GM12878 (cell line): ENCODE results near the gene CRELD2. TPM values are rescaled to one million over a fixed set of nuclear protein-coding genes. Genes with fewer than 3 reads are reported as not detected.

Source experiments
- ATAC-seq: fragments of 200-7000 bp; cut with Tn5 transposase; 3 replicates; pipeline ENCODE4 v1.9.1; 2020; ENCODE audit warnings: mild to moderate bottlenecking, moderate library complexity
- BruUV-seq: library from RNA; stranded (reverse); fragments of 400-500 nt; replicated peaks from 2 replicates; lab custom pipeline; 2021; lab: Mats Ljungman, UMichigan
- CTCF ChIA-PET: fragments of 300-600 bp; sonication (Branson Sonifier 250); formaldehyde crosslinking; extraction: SDS; loops from one replicate; lab custom pipeline; 2021; ENCODE audit warnings: inconsistent platforms; lab: Yijun Ruan, JAX
- POLR2A ChIA-PET: fragments of 350-600 bp; formaldehyde crosslinking; extraction: SDS; loops from one replicate; lab custom pipeline; 2021; ENCODE audit warnings: inconsistent platforms; lab: Charles Lee
- RAD21 ChIA-PET: fragments of 300-600 bp; sonication (Branson Sonifier 250); formaldehyde crosslinking; loops from one replicate; lab custom pipeline; 2023; ENCODE audit warnings: antibody characterized with exemption; ENCODE audit not compliant: unreplicated experiment; lab: Charles Lee
- SMC1A ChIA-PET: fragments of 300-600 bp; sonication (Branson Sonifier 250); formaldehyde crosslinking; loops from one replicate; lab custom pipeline; 2023; ENCODE audit not compliant: unreplicated experiment, uncharacterized antibody; lab: Charles Lee
- DNase-seq: peaks from one replicate; pipeline ENCODE4 v3.0.0-alpha.2; 2011; ENCODE audit warnings: low read depth, low spot score
- FAIRE-seq: peaks from 3 replicates; lab custom pipeline; 2011; peaks lifted over from hg19 to GRCh38; lab: Jason Lieb, UNC
- H2AFZ ChIP-seq: 2 replicates; pipeline ENCODE4 v1.6.0; 2011; ENCODE audit warnings: low read depth, low read length, control low read depth; ENCODE audit not compliant: control insufficient read depth
- H3K27ac ChIP-seq: 2 replicates; pipeline ENCODE4 v1.5.1; 2011; ENCODE audit warnings: control low read depth; ENCODE audit not compliant: control insufficient read depth, insufficient read depth
- H3K27me3 ChIP-seq, 2 experiments: replicated peaks in 1 of 2; 2 replicates each; pipeline versions ENCODE4 v1.6.0 to v1.6.1; 2011; ENCODE audit warnings: low read length in 1 of 2; ENCODE audit not compliant: control insufficient read depth in 2 of 2, insufficient read depth in 2 of 2
- H3K36me3 ChIP-seq, 2 experiments: 2 replicates each; pipeline ENCODE4 v1.5.1; 2011; ENCODE audit warnings: low read length in 1 of 2; ENCODE audit not compliant: control insufficient read depth in 2 of 2, insufficient read depth in 2 of 2
- H3K4me1 ChIP-seq: 2 replicates; pipeline ENCODE4 v1.6.1; 2011; ENCODE audit warnings: mild to moderate bottlenecking, low read length, moderate library complexity, mixed read lengths; ENCODE audit not compliant: control insufficient read depth, insufficient read depth
- H3K4me2 ChIP-seq: 2 replicates; pipeline ENCODE4 v1.6.0; 2011; ENCODE audit warnings: control low read depth; ENCODE audit not compliant: control insufficient read depth, insufficient read depth
- H3K4me3 ChIP-seq: fragments of 200-600 bp; sonication (generic); 2 replicates; pipeline ENCODE4 v1.5.1; 2016
- H3K79me2 ChIP-seq: 2 replicates; pipeline ENCODE4 v1.6.0; 2011; ENCODE audit warnings: low read length; ENCODE audit not compliant: control insufficient read depth, insufficient read depth
- H3K9ac ChIP-seq: 2 replicates; pipeline ENCODE4 v1.8.0; 2011; ENCODE audit warnings: low read length, control low read depth, mixed read lengths; ENCODE audit not compliant: control insufficient read depth, insufficient read depth
- H3K9me3 ChIP-seq: replicated peaks from 3 replicates; pipeline ENCODE4 v1.5.1; 2011; ENCODE audit warnings: mild to moderate bottlenecking, low read length; ENCODE audit not compliant: control insufficient read depth, insufficient read depth
- H4K20me1 ChIP-seq: 2 replicates; pipeline ENCODE4 v1.6.0; 2011; ENCODE audit not compliant: control insufficient read depth, insufficient read depth
- CBFB ChIP-seq: IDR thresholded peaks from 2 replicates; pipeline ENCODE4 v1.6.1; 2016; ENCODE audit warnings: antibody characterized with exemption, low read depth
- HSF1 ChIP-seq: fragments of 150-350 bp; IDR thresholded peaks from 2 replicates; pipeline ENCODE4 v1.6.1; 2014; ENCODE audit warnings: mild to moderate bottlenecking, low read depth, low read length
- LARP7 ChIP-seq: fragments of 450-650 bp; IDR thresholded peaks from 2 replicates; pipeline ENCODE4 v1.6.1; 2017; ENCODE audit warnings: mild to moderate bottlenecking
- MXI1 ChIP-seq: fragments of 150-350 bp; IDR thresholded peaks from 2 replicates; pipeline ENCODE4 v1.6.1; 2011; ENCODE audit warnings: low read depth, mild to moderate bottlenecking, inconsistent platforms, low read length, improper control_type of control experiment
- POLR2A ChIP-seq: IDR thresholded peaks from 2 replicates; pipeline ENCODE4 v1.6.1; 2011; ENCODE audit warnings: low read depth, mild to moderate bottlenecking, low read length
- POLR2AphosphoS5 ChIP-seq: IDR thresholded peaks from 2 replicates; pipeline ENCODE4 v1.6.1; 2011; ENCODE audit warnings: mild to moderate bottlenecking, low read length, inconsistent platforms
- SREBF1 ChIP-seq: IDR thresholded peaks from 2 replicates; pipeline ENCODE4 v1.6.1; 2012; ENCODE audit warnings: mild to moderate bottlenecking, low read length
- SRF ChIP-seq, 2 experiments: IDR thresholded peaks; 2 replicates each; pipeline ENCODE4 v1.6.1; 2011; ENCODE audit warnings: low read depth in 2 of 2, low read length in 2 of 2, mild to moderate bottlenecking in 1 of 2, moderate library complexity in 1 of 2
- TCF3 ChIP-seq: IDR thresholded peaks from 2 replicates; pipeline ENCODE4 v1.6.1; 2012; ENCODE audit warnings: low read depth, mild to moderate bottlenecking, low read length, borderline replicate concordance; ENCODE audit not compliant: insufficient read depth
- YY1 ChIP-seq: IDR thresholded peaks from 2 replicates; pipeline ENCODE4 v1.6.1; 2011; ENCODE audit warnings: low read depth, mild to moderate bottlenecking, low read length
- WGBS: methylation state at CpG from one replicate; pipeline ENCODE4 v1.1.6; 2016; ENCODE audit warnings: low lambda C conversion rate; ENCODE audit not compliant: insufficient replicate concordance, insufficient coverage; ENCODE audit errors: missing lambda C conversion rate; 5-methylcytosine and 5-hydroxymethylcytosine counted together
- in situ Hi-C: fragments of 300-500 bp; cut with MboI; formaldehyde crosslinking; loops from 9 replicates; pipeline ENCODE4 v1.14.3; 2018; ENCODE audit warnings: mixed read lengths
- intact Hi-C: fragments of 100-400 bp; cut with micrococcal nuclease; formaldehyde crosslinking; loops from one replicate; pipeline ENCODE4 v1.14.2; 2022; ENCODE audit not compliant: unreplicated experiment
- polyA plus RNA-seq, 11 experiments: library from polyadenylated mRNA; depleted of rRNA in 4 of 11; unstranded in 6 of 11; stranded (reverse) in 5 of 11; fragments of >200 nt; fragmentation: Nextera tagmentation in 4 of 11; fragmentation: Illumina TruSeq in 1 of 11; extraction: Ambion mirVana in 4 of 11; extraction: Trizol in 1 of 11; gene quantifications; 1 replicate in 1 of 11; 2 replicates in 10 of 11; pipeline versions ENCODE4 v1.2.1 to v1.2.3, GENCODE V29; 2011 to 2016; ENCODE audit warnings: inconsistent platforms in 2 of 11, missing spikeins in 2 of 11, low read depth in 1 of 11
- total RNA-seq, 4 experiments: library from RNA; depleted of rRNA in 3 of 4; stranded (reverse); fragments of >200 nt in 3 of 4; fragmentation: Illumina TruSeq in 1 of 4; extraction: Trizol in 1 of 4; gene quantifications; 2 replicates each; pipeline versions ENCODE4 v1.2.1 to v1.2.3, GENCODE V29; 2013 to 2021
- TF ChIP-seq, protein P1 (sequence below): fragments of 150-350 bp; IDR thresholded peaks from 2 replicates; pipeline ENCODE4 v1.6.1; 2016; ENCODE audit warnings: low read depth, low read length
- TF ChIP-seq, protein P2 (sequence below): IDR thresholded peaks from 2 replicates; pipeline ENCODE4 v1.6.1; 2012; ENCODE audit warnings: low read length, inconsistent platforms
- TF ChIP-seq, protein P3 (sequence below): IDR thresholded peaks from 2 replicates; pipeline ENCODE4 v1.6.1; 2012; ENCODE audit warnings: mild to moderate bottlenecking, low read depth, low read length

The CRELD2 gene
- total and polyA plus RNA-seq, 10 of the 15 experiments (the other 5 are each of a cell fraction or from before 2014, with no cell fraction given) = 9.4 to 111 (median 25.9) TPM

DNA sequence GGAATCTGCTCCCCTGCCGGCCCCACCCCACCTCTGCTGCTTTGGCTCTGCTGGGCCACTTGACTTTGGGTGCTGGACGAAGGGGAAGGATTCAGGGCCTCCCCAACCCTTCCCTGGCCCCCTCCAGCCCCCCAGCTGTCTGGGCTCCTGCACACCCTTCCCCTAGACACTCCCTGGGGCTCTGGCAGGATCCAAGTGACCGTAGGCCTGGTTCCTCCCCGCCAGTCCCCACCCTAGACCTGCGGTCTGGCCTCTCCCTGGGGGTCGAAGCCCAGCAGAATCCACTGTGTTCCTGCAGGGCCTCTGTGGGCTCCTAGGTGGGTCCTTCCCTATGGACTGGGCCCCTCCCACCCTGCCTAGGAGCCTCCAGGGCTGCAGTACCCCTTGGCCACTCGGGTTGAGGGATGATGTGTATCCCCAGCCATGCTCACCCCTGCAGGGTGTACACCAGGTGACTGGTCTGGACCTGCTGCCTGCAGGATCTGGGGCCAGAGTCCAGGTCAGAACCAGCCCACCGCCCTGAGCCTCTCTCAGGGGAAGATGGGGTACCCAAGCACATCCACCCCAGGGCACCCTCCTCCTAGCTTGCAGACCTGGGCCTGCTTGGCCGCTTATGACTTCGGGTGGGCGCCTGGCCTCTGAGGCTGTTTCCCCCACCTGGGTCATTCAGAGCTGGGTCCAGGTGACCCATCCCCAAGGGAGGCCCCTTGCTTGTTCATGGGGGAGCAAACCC, 47.8 kb downstream of the CRELD2 start:
- POLR2A ChIA-PET = interaction anchor here (1.2 to 1.7 kb wide), 2 partner anchors 10 to 30 kb away, joined by 3 to 6 read pairs; no protein-coding TSS in a partner anchor
- in situ Hi-C loops = loop anchor here (10.0 kb wide), 1 partner anchor 569 kb away; the partner anchor contains the start of gene TYMP

More for the DNA sequence above, 47.8 kb downstream of the CRELD2 start:
- Histone ChIP-seq H3K4me1 (peaks cover 39% of the 10 kb centered on the region), H3K36me3 (peaks cover 14 to 19% of the 10 kb centered on the region in 2 experiments), H3K27me3 (no peaks in the 10 kb centered on the region), H3K79me2 (peaks cover 39% of the 10 kb centered on the region), H3K9ac (no peak overlapping the region), H2AFZ (no peak overlapping the region), H4K20me1 (peaks cover 2% of the 10 kb centered on the region; the same call in 1 of the 2 replicates)
- intact Hi-C loops = no loop called here
- no peak for ATAC-seq
- BruUV-seq = no TSS peak
- TF ChIP-seq YY1 (no peak), POLR2A (peak; percentile 77), POLR2AphosphoS5 (peak; percentile 63), LARP7 (no peak), MXI1 (no peak), SREBF1 (no peak), SRF (IDR thresholded peaks at IDR 0.05; ENCODE audit: low read depth in 2 of 2, low read length in 2 of 2) (no peak), TCF3 (0 out of 2 replicates have a peak, but pooled peaks have one; percentile 19), HSF1 (no peak), CBFB (no peak)
- TF ChIP-seq, protein P1, sequence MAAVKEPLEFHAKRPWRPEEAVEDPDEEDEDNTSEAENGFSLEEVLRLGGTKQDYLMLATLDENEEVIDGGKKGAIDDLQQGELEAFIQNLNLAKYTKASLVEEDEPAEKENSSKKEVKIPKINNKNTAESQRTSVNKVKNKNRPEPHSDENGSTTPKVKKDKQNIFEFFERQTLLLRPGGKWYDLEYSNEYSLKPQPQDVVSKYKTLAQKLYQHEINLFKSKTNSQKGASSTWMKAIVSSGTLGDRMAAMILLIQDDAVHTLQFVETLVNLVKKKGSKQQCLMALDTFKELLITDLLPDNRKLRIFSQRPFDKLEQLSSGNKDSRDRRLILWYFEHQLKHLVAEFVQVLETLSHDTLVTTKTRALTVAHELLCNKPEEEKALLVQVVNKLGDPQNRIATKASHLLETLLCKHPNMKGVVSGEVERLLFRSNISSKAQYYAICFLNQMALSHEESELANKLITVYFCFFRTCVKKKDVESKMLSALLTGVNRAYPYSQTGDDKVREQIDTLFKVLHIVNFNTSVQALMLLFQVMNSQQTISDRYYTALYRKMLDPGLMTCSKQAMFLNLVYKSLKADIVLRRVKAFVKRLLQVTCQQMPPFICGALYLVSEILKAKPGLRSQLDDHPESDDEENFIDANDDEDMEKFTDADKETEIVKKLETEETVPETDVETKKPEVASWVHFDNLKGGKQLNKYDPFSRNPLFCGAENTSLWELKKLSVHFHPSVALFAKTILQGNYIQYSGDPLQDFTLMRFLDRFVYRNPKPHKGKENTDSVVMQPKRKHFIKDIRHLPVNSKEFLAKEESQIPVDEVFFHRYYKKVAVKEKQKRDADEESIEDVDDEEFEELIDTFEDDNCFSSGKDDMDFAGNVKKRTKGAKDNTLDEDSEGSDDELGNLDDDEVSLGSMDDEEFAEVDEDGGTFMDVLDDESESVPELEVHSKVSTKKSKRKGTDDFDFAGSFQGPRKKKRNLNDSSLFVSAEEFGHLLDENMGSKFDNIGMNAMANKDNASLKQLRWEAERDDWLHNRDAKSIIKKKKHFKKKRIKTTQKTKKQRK = no peak
- TF ChIP-seq, protein P2, sequence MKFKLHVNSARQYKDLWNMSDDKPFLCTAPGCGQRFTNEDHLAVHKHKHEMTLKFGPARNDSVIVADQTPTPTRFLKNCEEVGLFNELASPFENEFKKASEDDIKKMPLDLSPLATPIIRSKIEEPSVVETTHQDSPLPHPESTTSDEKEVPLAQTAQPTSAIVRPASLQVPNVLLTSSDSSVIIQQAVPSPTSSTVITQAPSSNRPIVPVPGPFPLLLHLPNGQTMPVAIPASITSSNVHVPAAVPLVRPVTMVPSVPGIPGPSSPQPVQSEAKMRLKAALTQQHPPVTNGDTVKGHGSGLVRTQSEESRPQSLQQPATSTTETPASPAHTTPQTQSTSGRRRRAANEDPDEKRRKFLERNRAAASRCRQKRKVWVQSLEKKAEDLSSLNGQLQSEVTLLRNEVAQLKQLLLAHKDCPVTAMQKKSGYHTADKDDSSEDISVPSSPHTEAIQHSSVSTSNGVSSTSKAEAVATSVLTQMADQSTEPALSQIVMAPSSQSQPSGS = no peak
- TF ChIP-seq, protein P3, sequence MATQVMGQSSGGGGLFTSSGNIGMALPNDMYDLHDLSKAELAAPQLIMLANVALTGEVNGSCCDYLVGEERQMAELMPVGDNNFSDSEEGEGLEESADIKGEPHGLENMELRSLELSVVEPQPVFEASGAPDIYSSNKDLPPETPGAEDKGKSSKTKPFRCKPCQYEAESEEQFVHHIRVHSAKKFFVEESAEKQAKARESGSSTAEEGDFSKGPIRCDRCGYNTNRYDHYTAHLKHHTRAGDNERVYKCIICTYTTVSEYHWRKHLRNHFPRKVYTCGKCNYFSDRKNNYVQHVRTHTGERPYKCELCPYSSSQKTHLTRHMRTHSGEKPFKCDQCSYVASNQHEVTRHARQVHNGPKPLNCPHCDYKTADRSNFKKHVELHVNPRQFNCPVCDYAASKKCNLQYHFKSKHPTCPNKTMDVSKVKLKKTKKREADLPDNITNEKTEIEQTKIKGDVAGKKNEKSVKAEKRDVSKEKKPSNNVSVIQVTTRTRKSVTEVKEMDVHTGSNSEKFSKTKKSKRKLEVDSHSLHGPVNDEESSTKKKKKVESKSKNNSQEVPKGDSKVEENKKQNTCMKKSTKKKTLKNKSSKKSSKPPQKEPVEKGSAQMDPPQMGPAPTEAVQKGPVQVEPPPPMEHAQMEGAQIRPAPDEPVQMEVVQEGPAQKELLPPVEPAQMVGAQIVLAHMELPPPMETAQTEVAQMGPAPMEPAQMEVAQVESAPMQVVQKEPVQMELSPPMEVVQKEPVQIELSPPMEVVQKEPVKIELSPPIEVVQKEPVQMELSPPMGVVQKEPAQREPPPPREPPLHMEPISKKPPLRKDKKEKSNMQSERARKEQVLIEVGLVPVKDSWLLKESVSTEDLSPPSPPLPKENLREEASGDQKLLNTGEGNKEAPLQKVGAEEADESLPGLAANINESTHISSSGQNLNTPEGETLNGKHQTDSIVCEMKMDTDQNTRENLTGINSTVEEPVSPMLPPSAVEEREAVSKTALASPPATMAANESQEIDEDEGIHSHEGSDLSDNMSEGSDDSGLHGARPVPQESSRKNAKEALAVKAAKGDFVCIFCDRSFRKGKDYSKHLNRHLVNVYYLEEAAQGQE = no peak
- TF ChIP-seq, all 136 proteins: peak for 3
- H3K9me3 ChIP-seq = no peaks in the 10 kb centered on the region
- H3K4me3 ChIP-seq = no peak overlapping the region
- RAD21 ChIA-PET = interaction anchor here (0.9 to 2.3 kb wide), 5 partner anchors 10 to 64 kb away, joined by 3 to 18 read pairs (median 5); no protein-coding TSS in a partner anchor
- no peak for DNase-seq
- FAIRE-seq = no peak
- 57% methylated on average over 10 of the region's 11 CpGs for WGBS
- CTCF ChIA-PET = interaction anchor here (1.0 to 2.6 kb wide), 4 partner anchors 11 to 86 kb away, joined by 3 to 15 read pairs (median 6); no protein-coding TSS in a partner anchor
- SMC1A ChIA-PET = interaction anchor here (0.7 to 0.9 kb wide), 2 partner anchors 32 to 35 kb away, joined by 3 to 4 read pairs; no protein-coding TSS in a partner anchor
- peak overlapping the region; percentile 54 for H3K4me2 ChIP-seq
- peak overlapping the region; percentile 45; the same call in 1 of the 2 replicates for H3K27ac ChIP-seq
